HG02798 (cell line): ENCODE data around the gene ANKRD66.

Experiments
- ATAC-seq: cut with Tn5 transposase; IDR thresholded peaks from one replicate; pipeline ENCODE4 v1.9.1; 2021; ENCODE audit warnings: mild to moderate bottlenecking; ENCODE audit not compliant: unreplicated experiment, poor library complexity

Gene ANKRD66

GRCh38 chr6:46787871-46788540, 41.3 kb downstream of the ANKRD66 start:
- ATAC-seq: no peak

- no peak for ATAC-seq
Observed at GRCh38 chr6:46788791-46789190, 42.1 kb downstream of the ANKRD66 start.

- no peak for ATAC-seq
Observed at GRCh38 chr6:46789434-46790354, 43.0 kb downstream of the ANKRD66 start.

GRCh38 chr6:46790355-46790874, 43.7 kb downstream of the ANKRD66 start:
- ATAC-seq: no peak

GRCh38 chr6:46792635-46793034, 45.9 kb downstream of the ANKRD66 start:
- ATAC-seq: no peak

DNA sequence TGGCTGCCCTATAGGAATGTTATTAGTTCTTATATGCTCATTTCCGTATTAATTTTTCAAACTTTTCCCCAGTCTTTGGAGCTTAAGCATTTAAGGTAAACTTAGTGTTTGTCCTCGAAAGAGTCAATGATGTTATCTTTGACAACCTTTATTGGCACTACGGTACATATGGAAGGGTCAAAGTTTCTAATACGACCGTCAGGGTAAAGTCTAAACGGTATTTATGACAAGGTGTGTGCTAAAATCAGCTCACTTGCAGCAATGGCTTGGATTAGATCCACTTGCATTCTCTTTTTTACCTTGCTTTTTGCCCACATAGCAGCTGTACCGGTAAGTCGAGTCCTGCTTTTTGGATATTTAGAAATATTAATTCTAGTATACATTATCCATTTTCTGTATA, 46.4 kb downstream of the ANKRD66 start, which contains the start of gene MEP1A:
TSS of gene MEP1A (plus strand) at position 252 of the 400 bp plus-strand sequence. CDS start at position 262, 10 bp downstream.
- ATAC-seq: no peak

- no peak for ATAC-seq
Observed at GRCh38 chr6:46794068-46794467, 47.3 kb downstream of the ANKRD66 start.

GRCh38 chr6:46795816-46796215, 49.1 kb downstream of the ANKRD66 start:
- ATAC-seq: no peak

- no peak for ATAC-seq
Observed at GRCh38 chr6:46796848-46797580, 50.3 kb downstream of the ANKRD66 start.

DNA sequence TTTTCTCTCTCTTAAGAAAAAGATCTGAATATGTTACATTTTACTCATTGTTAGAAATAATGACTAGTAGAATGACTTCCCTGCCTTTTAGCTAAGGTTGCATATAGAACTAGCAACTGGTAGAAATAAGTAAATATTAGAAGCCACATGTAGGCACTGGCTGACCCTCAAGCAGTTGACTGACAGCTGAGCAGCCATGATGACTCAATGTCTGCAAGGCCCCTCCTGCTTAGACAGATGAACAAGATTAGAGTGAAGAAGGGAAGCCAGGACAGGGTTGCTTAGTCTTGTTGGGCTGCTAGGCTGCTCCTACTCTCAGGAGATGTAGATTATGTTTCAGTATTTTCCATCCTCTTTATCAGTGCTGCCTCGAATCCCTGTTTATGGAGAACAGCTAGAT, 52.9 kb downstream of the ANKRD66 start:
- ATAC-seq: no peak

GRCh38 chr6:46808806-46809205, 62.1 kb downstream of the ANKRD66 start:
- no peak for ATAC-seq
